CD14-positive monocyte (primary cell): ENCODE measurements around the gene TPM2. TPM values are rescaled to one million over a fixed set of nuclear protein-coding genes. Genes with fewer than 3 reads are reported as not detected.

Experiments used
- DNase-seq, 3 donors: peaks; one replicate each; pipeline ENCODE4 v3.0.0-alpha.2; 2011 to 2022
- H2AFZ ChIP-seq: 2 replicates; pipeline ENCODE4 v1.6.0; 2012; ENCODE audit warnings: mild to moderate bottlenecking, low read depth, low read length, inconsistent platforms; ENCODE audit not compliant: insufficient read depth, poor library complexity, severe bottlenecking
- H3K27ac ChIP-seq, 2 donors: 1 replicate in 1 of 2; 2 replicates in 1 of 2; pipeline ENCODE4 v1.5.1; 2012 to 2013; ENCODE audit warnings: low read length in 2 of 2, control low read depth in 1 of 2, inconsistent platforms in 1 of 2, low read depth in 1 of 2, mild to moderate bottlenecking in 1 of 2
- H3K27me3 ChIP-seq, 2 donors: one replicate each; pipeline versions ENCODE4 v1.6.0 to v1.6.1; 2011 to 2013; ENCODE audit warnings: low read length in 2 of 2; ENCODE audit not compliant: control insufficient read depth in 2 of 2, insufficient read depth in 2 of 2
- H3K36me3 ChIP-seq, 2 donors: replicated peaks in 1 of 2; 1 replicate in 1 of 2; 2 replicates in 1 of 2; pipeline versions ENCODE4 v1.5.1 to v1.6.1; 2012 to 2013; ENCODE audit warnings: low read length in 2 of 2, control low read depth in 1 of 2, inconsistent platforms in 1 of 2, mild to moderate bottlenecking in 1 of 2; ENCODE audit not compliant: insufficient read depth in 2 of 2, control insufficient read depth in 1 of 2
- H3K4me1 ChIP-seq, 2 donors: 1 replicate in 1 of 2; 2 replicates in 1 of 2; pipeline versions ENCODE4 v1.5.1 to v1.6.1; 2012 to 2013; ENCODE audit warnings: low read length in 2 of 2, control low read depth in 1 of 2, inconsistent platforms in 1 of 2, mild to moderate bottlenecking in 1 of 2, moderate library complexity in 1 of 2; ENCODE audit not compliant: insufficient read depth in 2 of 2, control insufficient read depth in 1 of 2
- H3K4me2 ChIP-seq: replicated peaks from 2 replicates; pipeline ENCODE3; 2012; ENCODE audit warnings: low read length, moderate library complexity, mild to moderate bottlenecking; ENCODE audit not compliant: poor library complexity, severe bottlenecking; ENCODE audit errors: extremely low read depth
- H3K4me3 ChIP-seq, 3 experiments: fragments of 200-600 bp in 1 of 3; sonication (generic) in 1 of 3; replicated peaks in 1 of 3; 1 replicate in 2 of 3; 2 replicates in 1 of 3; pipeline ENCODE4 v1.5.1; 2011 to 2013; ENCODE audit warnings: low read length in 3 of 3, mild to moderate bottlenecking in 3 of 3, control low read depth in 2 of 3, low read depth in 2 of 3, inconsistent platforms in 1 of 3, moderate library complexity in 1 of 3
- H3K79me2 ChIP-seq: 2 replicates; pipeline ENCODE4 v1.6.0; 2012; ENCODE audit warnings: mild to moderate bottlenecking, control low read depth, inconsistent platforms, low read length, moderate library complexity; ENCODE audit not compliant: insufficient read depth
- H3K9ac ChIP-seq: 2 replicates; pipeline ENCODE4 v1.6.0; 2017; ENCODE audit warnings: low read length, mild to moderate bottlenecking; ENCODE audit not compliant: insufficient read depth, poor library complexity, severe bottlenecking
- H3K9me3 ChIP-seq, 2 donors: replicated peaks in 1 of 2; 1 replicate in 1 of 2; 2 replicates in 1 of 2; pipeline versions ENCODE4 v1.5.1 to v1.6.1; 2012 to 2013; ENCODE audit warnings: low read length in 2 of 2, control low read depth in 1 of 2; ENCODE audit not compliant: control insufficient read depth in 1 of 2, insufficient read depth in 1 of 2
- H4K20me1 ChIP-seq: 2 replicates; pipeline ENCODE4 v1.6.0; 2012; ENCODE audit warnings: mild to moderate bottlenecking, low read length, control low read depth, moderate library complexity; ENCODE audit not compliant: insufficient read depth
- H3K27ac Mint-ChIP-seq, 7 donors: one replicate each; pipeline ENCODE4 v1.8.0; 2020; ENCODE audit warnings: mild to moderate bottlenecking in 7 of 7, mixed read lengths in 7 of 7, moderate library complexity in 6 of 7, inconsistent platforms in 2 of 7
- H3K27me3 Mint-ChIP-seq, 3 donors: one replicate each; pipeline ENCODE4 v1.8.0; 2021 to 2022; ENCODE audit warnings: low read depth in 3 of 3, mild to moderate bottlenecking in 3 of 3, mixed read lengths in 3 of 3, moderate library complexity in 3 of 3, inconsistent platforms in 1 of 3
- H3K36me3 Mint-ChIP-seq, 2 donors: one replicate each; pipeline ENCODE4 v1.8.0; 2020; ENCODE audit warnings: mixed read lengths in 2 of 2, inconsistent platforms in 1 of 2, mild to moderate bottlenecking in 1 of 2
- H3K4me1 Mint-ChIP-seq: one replicate; pipeline ENCODE4 v1.8.0; 2020; ENCODE audit warnings: mild to moderate bottlenecking, mixed read lengths
- H3K4me3 Mint-ChIP-seq, 2 donors: one replicate each; pipeline ENCODE4 v1.8.0; 2020; ENCODE audit warnings: mild to moderate bottlenecking in 2 of 2, mixed read lengths in 2 of 2, moderate library complexity in 1 of 2
- H3K9me3 Mint-ChIP-seq, 7 donors: one replicate each; pipeline ENCODE4 v1.8.0; 2020 to 2022; ENCODE audit warnings: mixed read lengths in 7 of 7, mild to moderate bottlenecking in 6 of 7, moderate library complexity in 6 of 7, inconsistent platforms in 2 of 7
- WGBS: methylation state at CpG from one replicate; pipeline ENCODE4 v1.1.5; 2013; ENCODE audit warnings: missing lambda C conversion rate; ENCODE audit not compliant: insufficient coverage; 5-methylcytosine and 5-hydroxymethylcytosine counted together
- intact Hi-C, 2 donors: fragments of 100-400 bp; cut with micrococcal nuclease; formaldehyde crosslinking; loops; one replicate each; pipeline versions ENCODE4 v1.15.0 to v1.15.1; 2023
- polyA plus RNA-seq, 3 donors: library from polyadenylated mRNA; depleted of rRNA in 1 of 3; unstranded in 2 of 3; stranded (reverse) in 1 of 3; fragments of 300-500 nt in 2 of 3; fragments of >200 nt in 1 of 3; fragmentation: Illumina TruSeq in 2 of 3; gene quantifications; 1 replicate in 2 of 3; 2 replicates in 1 of 3; pipeline ENCODE4 v1.2.3, GENCODE V29; 2012 to 2021
- TF ChIP-seq, protein P1 (sequence below): fragments of 200-600 bp; IDR thresholded peaks from one replicate; pipeline ENCODE4 v1.8.0; 2022; ENCODE audit warnings: antibody characterized with exemption, mild to moderate bottlenecking

Gene TPM2
- polyA plus RNA-seq, 3 donors: 7.7 TPM; not detected in 2

- DNase-seq: no peak
- Histone ChIP-seq H3K9ac (no peak overlapping the region), H3K27ac (peak overlapping the region in 1 of 2 donors; percentile 43), H3K4me1 (peaks cover 42 to 61% of the 10 kb centered on the region in 2 donors), H3K36me3 (peaks cover 10 to 14% of the 10 kb centered on the region in 2 donors), H3K4me2 (no peak overlapping the region), H3K27me3 (no peaks in the 10 kb centered on the region), H2AFZ (no peak overlapping the region), H4K20me1 (no peaks in the 10 kb centered on the region), H3K9me3 (no peaks in the 10 kb centered on the region), H3K79me2 (peaks cover 38% of the 10 kb centered on the region), H3K4me3 (no peak overlapping the region)
- H3K36me3 Mint-ChIP-seq: peaks cover 19 to 27% of the 10 kb centered on the region in 2 donors
- 42% methylated on average over 2 of the region's 3 CpGs for WGBS
- peaks cover 0 to 7% (median 6%) of the 10 kb centered on the region in 3 donors for H3K27me3 Mint-ChIP-seq
- H3K4me3 Mint-ChIP-seq: no peak overlapping the region
- intact Hi-C loops: no loop called here
- H3K9me3 Mint-ChIP-seq: peaks cover 0 to 2% (median 0%) of the 10 kb centered on the region in 7 donors
- TF ChIP-seq, protein P1, sequence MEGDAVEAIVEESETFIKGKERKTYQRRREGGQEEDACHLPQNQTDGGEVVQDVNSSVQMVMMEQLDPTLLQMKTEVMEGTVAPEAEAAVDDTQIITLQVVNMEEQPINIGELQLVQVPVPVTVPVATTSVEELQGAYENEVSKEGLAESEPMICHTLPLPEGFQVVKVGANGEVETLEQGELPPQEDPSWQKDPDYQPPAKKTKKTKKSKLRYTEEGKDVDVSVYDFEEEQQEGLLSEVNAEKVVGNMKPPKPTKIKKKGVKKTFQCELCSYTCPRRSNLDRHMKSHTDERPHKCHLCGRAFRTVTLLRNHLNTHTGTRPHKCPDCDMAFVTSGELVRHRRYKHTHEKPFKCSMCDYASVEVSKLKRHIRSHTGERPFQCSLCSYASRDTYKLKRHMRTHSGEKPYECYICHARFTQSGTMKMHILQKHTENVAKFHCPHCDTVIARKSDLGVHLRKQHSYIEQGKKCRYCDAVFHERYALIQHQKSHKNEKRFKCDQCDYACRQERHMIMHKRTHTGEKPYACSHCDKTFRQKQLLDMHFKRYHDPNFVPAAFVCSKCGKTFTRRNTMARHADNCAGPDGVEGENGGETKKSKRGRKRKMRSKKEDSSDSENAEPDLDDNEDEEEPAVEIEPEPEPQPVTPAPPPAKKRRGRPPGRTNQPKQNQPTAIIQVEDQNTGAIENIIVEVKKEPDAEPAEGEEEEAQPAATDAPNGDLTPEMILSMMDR: no peak
- peak overlapping the region in 5 of 7 donors; percentile 12 to 58 (median 25) for H3K27ac Mint-ChIP-seq
- H3K4me1 Mint-ChIP-seq: peaks cover 61% of the 10 kb centered on the region
Measured at GRCh38 chr9:35661756-35662350, 27.9 kb downstream of the TPM2 start.

- DNase-seq: no peak
- Histone ChIP-seq H3K4me1 (peaks cover 49 to 67% of the 10 kb centered on the region in 2 donors), H4K20me1 (no peaks in the 10 kb centered on the region), H3K79me2 (peaks cover 38% of the 10 kb centered on the region), H3K27me3 (no peaks in the 10 kb centered on the region), H3K9me3 (no peaks in the 10 kb centered on the region), H3K4me2 (no peak overlapping the region), H3K27ac (no peak overlapping the region), H3K4me3 (no peak overlapping the region), H2AFZ (no peak overlapping the region), H3K9ac (no peak overlapping the region), H3K36me3 (peaks cover 10 to 14% of the 10 kb centered on the region in 2 donors)
- WGBS: 100% methylated on average over 6 of the region's 9 CpGs
- H3K9me3 Mint-ChIP-seq: no peaks in the 10 kb centered on the region
- H3K4me1 Mint-ChIP-seq: peaks cover 67% of the 10 kb centered on the region
- peaks cover 19 to 27% of the 10 kb centered on the region in 2 donors for H3K36me3 Mint-ChIP-seq
- H3K4me3 Mint-ChIP-seq: no peak overlapping the region
- TF ChIP-seq, protein P1: no peak
- H3K27me3 Mint-ChIP-seq: peaks cover 0 to 8% (median 5%) of the 10 kb centered on the region in 3 donors
- H3K27ac Mint-ChIP-seq: peak overlapping the region in 1 of 7 donors; percentile 36
- intact Hi-C loops: no loop called here
Measured at GRCh38 chr9:35660966-35661415, 28.7 kb downstream of the TPM2 start.
